Peyer's patch (tissue), 4 donors: ENCODE results near the gene ZNF181. TPM values are rescaled to one million over a fixed set of nuclear protein-coding genes. Genes with fewer than 3 reads are reported as not detected.

Experiments
- DNase-seq, 3 donors: peaks; one replicate each; pipeline ENCODE4 v3.0.0-alpha.2; 2017 to 2019
- H3K27ac ChIP-seq, 4 donors: fragments of 200-600 bp; sonication (generic); one replicate each; pipeline ENCODE4 v1.5.1; 2016 to 2019
- H3K27me3 ChIP-seq, 2 donors: fragments of 200-600 bp; sonication (generic); one replicate each; pipeline ENCODE4 v1.5.1; 2019
- H3K36me3 ChIP-seq, 3 donors: fragments of 200-600 bp; sonication (generic); one replicate each; pipeline ENCODE4 v1.5.1; 2016 to 2019
- H3K4me1 ChIP-seq, 4 donors: fragments of 200-600 bp; sonication (generic); one replicate each; pipeline ENCODE4 v1.5.1; 2016 to 2019
- H3K4me3 ChIP-seq, 4 donors: fragments of 200-600 bp; sonication (generic); 1 replicate in 3 of 4; 2 replicates in 1 of 4; pipeline ENCODE4 v1.5.1; 2016 to 2019; ENCODE audit warnings: mild to moderate bottlenecking in 1 of 4
- H3K9me3 ChIP-seq, 4 donors: fragments of 200-600 bp; sonication (generic); one replicate each; pipeline ENCODE4 v1.5.1; 2016 to 2019; ENCODE audit warnings: mild to moderate bottlenecking in 1 of 4
- CTCF ChIP-seq, 6 experiments: fragments of 450-650 bp in 4 of 6; fragments of 200-600 bp in 2 of 6; sonication (generic) in 1 of 6; IDR thresholded peaks; one replicate each; pipeline ENCODE4 v1.5.1; 2017 to 2019; ENCODE audit warnings: antibody characterized with exemption in 6 of 6, mild to moderate bottlenecking in 3 of 6, moderate library complexity in 1 of 6
- POLR2A ChIP-seq, 2 donors: fragments of 450-650 bp; IDR thresholded peaks; one replicate each; pipeline ENCODE4 v1.5.1; 2017; ENCODE audit warnings: antibody characterized with exemption in 2 of 2, mild to moderate bottlenecking in 2 of 2, moderate library complexity in 2 of 2
- total RNA-seq, 4 donors: library from RNA; depleted of rRNA; stranded (reverse); fragments of >200 nt; gene quantifications; one replicate each; pipeline ENCODE4 v1.1.0, GENCODE V29; 2016

ZNF181 gene
- total RNA-seq, 4 donors from 2014 or later, result 12.1 to 24.3 (median 18.3) TPM

GRCh38 chr19:34774857-34775256 lies 40.8 kb downstream of the ZNF181 start:
- TF ChIP-seq CTCF (IDR thresholded peaks at IDR 0.05), result no peak
- no peak for TF ChIP-seq POLR2A (IDR thresholded peaks at IDR 0.05)
- Histone ChIP-seq H3K4me1 (peaks cover 0 to 10% (median 4%) of the 10 kb centered on the region in 4 donors), H3K27me3 (no peaks in the 10 kb centered on the region), H3K4me3 (no peak overlapping the region), H3K27ac (no peak overlapping the region), H3K9me3 (no peaks in the 10 kb centered on the region), H3K36me3 (no peaks in the 10 kb centered on the region)
- DNase-seq, result no peak

GRCh38 chr19:34778342-34778741 lies 44.3 kb downstream of the ZNF181 start:
- DNase-seq, result no peak
- Histone ChIP-seq H3K9me3 (no peaks in the 10 kb centered on the region), H3K36me3 (no peaks in the 10 kb centered on the region), H3K4me1 (no peaks in the 10 kb centered on the region), H3K4me3 (no peak overlapping the region), H3K27ac (no peak overlapping the region), H3K27me3 (no peaks in the 10 kb centered on the region)
- TF ChIP-seq CTCF (IDR thresholded peaks at IDR 0.05), result no peak
- TF ChIP-seq POLR2A (IDR thresholded peaks at IDR 0.05), result no peak

GRCh38 chr19:34779652-34780051 lies 45.6 kb downstream of the ZNF181 start:
- TF ChIP-seq CTCF (IDR thresholded peaks at IDR 0.05) (no peak), POLR2A (IDR thresholded peaks at IDR 0.05) (no peak)
- no peaks in the 10 kb centered on the region for H3K4me1 ChIP-seq
- no peaks in the 10 kb centered on the region for H3K36me3 ChIP-seq
- no peaks in the 10 kb centered on the region for H3K27me3 ChIP-seq
- no peaks in the 10 kb centered on the region for H3K9me3 ChIP-seq
- no peak overlapping the region for H3K27ac ChIP-seq
- H3K4me3 ChIP-seq, result no peak overlapping the region
- no peak for DNase-seq

GRCh38 chr19:34786236-34786635 lies 52.2 kb downstream of the ZNF181 start:
- Histone ChIP-seq H3K9me3 (no peaks in the 10 kb centered on the region), H3K27ac (no peak overlapping the region), H3K4me3 (no peak overlapping the region), H3K27me3 (no peaks in the 10 kb centered on the region), H3K36me3 (no peaks in the 10 kb centered on the region), H3K4me1 (no peaks in the 10 kb centered on the region)
- TF ChIP-seq CTCF (IDR thresholded peaks at IDR 0.05) (no peak), POLR2A (IDR thresholded peaks at IDR 0.05) (no peak)
- DNase-seq, result no peak

GRCh38 chr19:34787059-34787824 lies 53.2 kb downstream of the ZNF181 start:
- H3K4me1 ChIP-seq, result no peaks in the 10 kb centered on the region
- H3K27ac ChIP-seq, result no peak overlapping the region
- no peak overlapping the region for H3K4me3 ChIP-seq
- H3K36me3 ChIP-seq, result no peaks in the 10 kb centered on the region
- TF ChIP-seq CTCF (IDR thresholded peaks at IDR 0.05) (no peak), POLR2A (IDR thresholded peaks at IDR 0.05) (no peak)
- H3K27me3 ChIP-seq, result no peaks in the 10 kb centered on the region
- no peaks in the 10 kb centered on the region for H3K9me3 ChIP-seq
- no peak for DNase-seq
